NCI-H1436 treated with DMSO at 0.1 percent for 48 hours (cell line): ENCODE data around the gene HPCAL1.

Experiments used
- DNase-seq: peaks from one replicate; lab custom pipeline; 2025; lab: John Stamatoyannopoulos, UW

The HPCAL1 gene

GRCh38 chr2:10303694-10304378, 1.1 kb downstream of the HPCAL1 start:
- no peak for DNase-seq

GRCh38 chr2:10304458-10305253, 2.0 kb downstream of the HPCAL1 start:
- DNase-seq: no peak

GRCh38 chr2:10305254-10305635, 2.5 kb downstream of the HPCAL1 start:
- DNase-seq: no peak

- no peak for DNase-seq
Measured at GRCh38 chr2:10305715-10306114, 3.0 kb downstream of the HPCAL1 start.

GRCh38 chr2:10306901-10307463, 4.3 kb downstream of the HPCAL1 start:
- no peak for DNase-seq

GRCh38 chr2:10307561-10308156, 5.0 kb downstream of the HPCAL1 start:
- DNase-seq: no peak

GRCh38 chr2:10308866-10309265, 6.2 kb downstream of the HPCAL1 start:
- DNase-seq: no peak

- DNase-seq: no peak
Measured at GRCh38 chr2:10309286-10309685, 6.6 kb downstream of the HPCAL1 start.

- no peak for DNase-seq
Measured at GRCh38 chr2:10310309-10310888, 7.7 kb downstream of the HPCAL1 start.

- no peak for DNase-seq
Measured at GRCh38 chr2:10311736-10312135, 9.0 kb downstream of the HPCAL1 start.

GRCh38 chr2:10312437-10312957, 9.8 kb downstream of the HPCAL1 start:
- no peak for DNase-seq

GRCh38 chr2:10316336-10316735, 13.6 kb downstream of the HPCAL1 start:
- DNase-seq: no peak

- DNase-seq: no peak
Measured at GRCh38 chr2:10316860-10317259, 14.2 kb downstream of the HPCAL1 start.

- DNase-seq: no peak
Measured at GRCh38 chr2:10317646-10318045, 14.9 kb downstream of the HPCAL1 start.

- DNase-seq: no peak
Measured at GRCh38 chr2:10318345-10318744, 15.6 kb downstream of the HPCAL1 start.

- DNase-seq: no peak
Measured at GRCh38 chr2:10319892-10320574, 17.3 kb downstream of the HPCAL1 start.

GRCh38 chr2:10320575-10320931, 17.8 kb downstream of the HPCAL1 start:
- DNase-seq: no peak

GRCh38 chr2:10320933-10321332, 18.2 kb downstream of the HPCAL1 start:
- DNase-seq: no peak

- DNase-seq: no peak
Measured at GRCh38 chr2:10321622-10322021, 18.9 kb downstream of the HPCAL1 start.

GRCh38 chr2:10322481-10322880, 19.8 kb downstream of the HPCAL1 start:
- DNase-seq: no peak

- no peak for DNase-seq
Measured at GRCh38 chr2:10322973-10323372, 20.3 kb downstream of the HPCAL1 start.

GRCh38 chr2:10323535-10323934, 20.8 kb downstream of the HPCAL1 start:
- no peak for DNase-seq
